Body of pancreas (tissue), 4 donors: ENCODE measurements around the gene STRIP1. TPM values are rescaled to one million over a fixed set of nuclear protein-coding genes. Genes with fewer than 3 reads are reported as not detected.

ENCODE experiments used
- ATAC-seq: fragments of 150-250 bp; one replicate; pipeline ENCODE4 v1.9.1; 2016
- DNase-seq, 4 donors: peaks; one replicate each; pipeline ENCODE4 v3.0.0-alpha.2; 2019
- H3K27ac ChIP-seq, 4 donors: fragments of 200-600 bp; sonication (generic); 1 replicate in 3 of 4; 2 replicates in 1 of 4; pipeline versions ENCODE4 v1.5.1 to v1.6.1; 2016 to 2019; ENCODE audit warnings: mild to moderate bottlenecking in 1 of 4, mixed read lengths in 1 of 4, moderate library complexity in 1 of 4
- H3K27me3 ChIP-seq, 2 donors: fragments of 200-600 bp; sonication (generic); one replicate each; pipeline ENCODE4 v1.6.0; 2016; ENCODE audit warnings: mild to moderate bottlenecking in 1 of 2
- H3K36me3 ChIP-seq, 2 donors: fragments of 200-600 bp; sonication (generic); replicated peaks in 1 of 2; 2 replicates each; pipeline ENCODE4 v1.5.1; 2016; ENCODE audit warnings: low read depth in 2 of 2; ENCODE audit not compliant: insufficient read depth in 1 of 2
- H3K4me1 ChIP-seq: fragments of 200-600 bp; sonication (generic); one replicate; pipeline ENCODE4 v1.6.0; 2016
- H3K4me3 ChIP-seq, 2 donors: fragments of 200-600 bp; sonication (generic); 1 replicate in 1 of 2; 2 replicates in 1 of 2; pipeline ENCODE4 v1.5.1; 2016 to 2019
- H3K9me3 ChIP-seq, 3 donors: fragments of 200-600 bp; sonication (generic); 1 replicate in 2 of 3; 2 replicates in 1 of 3; pipeline ENCODE4 v1.5.1; 2016
- CTCF ChIP-seq, 7 experiments: fragments of 450-650 bp in 4 of 7; fragments of 200-600 bp in 3 of 7; sonication (generic) in 3 of 7; IDR thresholded peaks; one replicate each; pipeline ENCODE4 v1.5.1; 2016 to 2019; ENCODE audit warnings: antibody characterized with exemption in 7 of 7
- POLR2A ChIP-seq, 3 donors: fragments of 450-650 bp; IDR thresholded peaks; one replicate each; pipeline ENCODE4 v1.6.1; 2016; ENCODE audit warnings: antibody characterized with exemption in 3 of 3, mild to moderate bottlenecking in 2 of 3
- WGBS, 2 donors: methylation state at CpG; one replicate each; pipeline ENCODE4 v1.1.5; 2017; 5-methylcytosine and 5-hydroxymethylcytosine counted together
- intact Hi-C: fragments of 100-400 bp; cut with DNase I; formaldehyde crosslinking; loops from one replicate; pipeline ENCODE4 v1.15.1; 2023
- total RNA-seq, 2 donors: library from RNA; depleted of rRNA; stranded (reverse); fragments of >200 nt; gene quantifications; one replicate each; pipeline ENCODE4 v1.1.0, GENCODE V29; 2016

STRIP1 gene
- total RNA-seq, 2 donors from 2014 or later = 22.7 to 24.1 TPM

GRCh38 chr1:110069404-110070281 is 35.2 kb downstream of the STRIP1 start:
- H3K36me3 ChIP-seq = no peaks in the 10 kb centered on the region
- intact Hi-C loops = no loop called here
- peaks cover 15 to 43% of the 10 kb centered on the region in 2 donors for H3K27me3 ChIP-seq
- TF ChIP-seq CTCF (IDR thresholded peaks at IDR 0.05) = no peak
- TF ChIP-seq POLR2A (IDR thresholded peaks at IDR 0.05) = no peak
- no peak overlapping the region for H3K4me3 ChIP-seq
- peaks cover 17% of the 10 kb centered on the region for H3K4me1 ChIP-seq
- WGBS, 2 donors = 31 to 39% methylated on average over 27 to 64 of the region's 64 CpGs
- DNase-seq (no peak), ATAC-seq (peak; percentile 4)
- H3K9me3 ChIP-seq = no peaks in the 10 kb centered on the region
- no peak overlapping the region for H3K27ac ChIP-seq

- H3K4me3 ChIP-seq = no peak overlapping the region
- no peak for DNase-seq
- no peaks in the 10 kb centered on the region for H3K9me3 ChIP-seq
- ATAC-seq = no peak
- peaks cover 15 to 43% of the 10 kb centered on the region in 2 donors for H3K27me3 ChIP-seq
- H3K4me1 ChIP-seq = peaks cover 17% of the 10 kb centered on the region
- 5 to 9% methylated on average over 10 to 50 of the region's 52 CpGs for WGBS, 2 donors
- intact Hi-C loops = no loop called here
- no peak overlapping the region for H3K27ac ChIP-seq
- H3K36me3 ChIP-seq = no peaks in the 10 kb centered on the region
- TF ChIP-seq POLR2A (IDR thresholded peaks at IDR 0.05) (no peak), CTCF (IDR thresholded peaks at IDR 0.05) (no peak)
These were observed 35.9 kb downstream of the STRIP1 start for GRCh38 chr1:110070282-110070669.

GRCh38 chr1:110070671-110071242 is 36.3 kb downstream of the STRIP1 start, which contains the start of gene ALX3:
Gene ALX3 (minus strand): TSS chr1:110070672. CDS start chr1:110070612, 60 bp downstream.
- peaks cover 15 to 43% of the 10 kb centered on the region in 2 donors for H3K27me3 ChIP-seq
- H3K36me3 ChIP-seq = no peaks in the 10 kb centered on the region
- no peak for TF ChIP-seq CTCF (IDR thresholded peaks at IDR 0.05)
- no peak for TF ChIP-seq POLR2A (IDR thresholded peaks at IDR 0.05)
- H3K4me3 ChIP-seq = no peak within 1 kb of the TSS
- H3K9me3 ChIP-seq = no peaks in the 10 kb centered on the region
- intact Hi-C loops = no loop called here
- no peak for DNase-seq
- ATAC-seq = no peak
- 13 to 53% methylated on average over 3 to 24 of the region's 27 CpGs for WGBS, 2 donors
- H3K4me1 ChIP-seq = peaks cover 17% of the 10 kb centered on the region
- no peak within 1 kb of the TSS for H3K27ac ChIP-seq

- H3K36me3 ChIP-seq = no peaks in the 10 kb centered on the region
- H3K4me1 ChIP-seq = peaks cover 10% of the 10 kb centered on the region
- H3K4me3 ChIP-seq = no peak overlapping the region
- DNase-seq (no peak), ATAC-seq (no peak)
- no peaks in the 10 kb centered on the region for H3K9me3 ChIP-seq
- H3K27me3 ChIP-seq = peaks cover 10 to 24% of the 10 kb centered on the region in 2 donors
- no peak overlapping the region for H3K27ac ChIP-seq
- intact Hi-C loops = no loop called here
- TF ChIP-seq POLR2A (IDR thresholded peaks at IDR 0.05) (no peak), CTCF (IDR thresholded peaks at IDR 0.05) (no peak)
- WGBS, 2 donors = 62 to 64% methylated on average over 4 of the region's 4 CpGs
These were observed 39.7 kb downstream of the STRIP1 start for GRCh38 chr1:110074166-110074565.
